RWPE1 (cell line): ENCODE results near the gene MAN1A1.

Experiments
- CTCF ChIA-PET: fragments of 350-600 bp; sonication (Branson Sonifier 250); formaldehyde crosslinking; extraction: SDS; loops from one replicate; lab custom pipeline; 2021; lab: Yijun Ruan, JAX
- POLR2A ChIA-PET: fragments of 400-600 bp; formaldehyde crosslinking; extraction: SDS; loops from one replicate; lab custom pipeline; 2020; ENCODE audit warnings: antibody characterized with exemption; ENCODE audit not compliant: low non-redundant PET; lab: Yijun Ruan, JAX
- DNase-seq: peaks from one replicate; pipeline ENCODE4 v3.0.0; 2012; ENCODE audit warnings: low spot score
- H3K27ac ChIP-seq: fragments of 450-650 bp; 2 replicates; pipeline ENCODE4 v1.5.1; 2017
- CTCF ChIP-seq: fragments of 450-650 bp; conservative IDR thresholded peaks from 2 replicates; pipeline ENCODE4 v1.5.1; 2017; ENCODE audit warnings: low read depth, mild to moderate bottlenecking

MAN1A1 gene

DNA sequence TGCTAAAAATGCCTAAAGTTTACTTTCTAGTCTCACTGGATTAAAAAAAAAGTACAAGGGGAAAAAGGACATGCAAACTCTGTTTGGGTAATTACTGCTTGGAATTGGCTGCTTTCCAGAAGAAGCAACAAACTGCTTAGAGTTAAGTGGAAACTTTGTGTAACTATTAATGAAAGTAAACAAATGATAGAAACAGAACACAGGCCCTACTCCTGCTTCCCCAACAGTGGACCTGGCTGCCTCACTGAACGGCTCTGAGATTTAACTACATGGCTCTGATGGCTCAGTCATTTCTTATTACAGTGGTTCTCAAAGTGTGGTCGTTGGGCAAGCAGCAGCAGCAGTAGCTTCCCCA, 108.5 kb downstream of the MAN1A1 start:
- H3K27ac ChIP-seq = no peak overlapping the region
- ChIA-PET POLR2A (no interaction called here), CTCF (no interaction called here)
- DNase-seq = no peak
- TF ChIP-seq CTCF = no peak

DNA sequence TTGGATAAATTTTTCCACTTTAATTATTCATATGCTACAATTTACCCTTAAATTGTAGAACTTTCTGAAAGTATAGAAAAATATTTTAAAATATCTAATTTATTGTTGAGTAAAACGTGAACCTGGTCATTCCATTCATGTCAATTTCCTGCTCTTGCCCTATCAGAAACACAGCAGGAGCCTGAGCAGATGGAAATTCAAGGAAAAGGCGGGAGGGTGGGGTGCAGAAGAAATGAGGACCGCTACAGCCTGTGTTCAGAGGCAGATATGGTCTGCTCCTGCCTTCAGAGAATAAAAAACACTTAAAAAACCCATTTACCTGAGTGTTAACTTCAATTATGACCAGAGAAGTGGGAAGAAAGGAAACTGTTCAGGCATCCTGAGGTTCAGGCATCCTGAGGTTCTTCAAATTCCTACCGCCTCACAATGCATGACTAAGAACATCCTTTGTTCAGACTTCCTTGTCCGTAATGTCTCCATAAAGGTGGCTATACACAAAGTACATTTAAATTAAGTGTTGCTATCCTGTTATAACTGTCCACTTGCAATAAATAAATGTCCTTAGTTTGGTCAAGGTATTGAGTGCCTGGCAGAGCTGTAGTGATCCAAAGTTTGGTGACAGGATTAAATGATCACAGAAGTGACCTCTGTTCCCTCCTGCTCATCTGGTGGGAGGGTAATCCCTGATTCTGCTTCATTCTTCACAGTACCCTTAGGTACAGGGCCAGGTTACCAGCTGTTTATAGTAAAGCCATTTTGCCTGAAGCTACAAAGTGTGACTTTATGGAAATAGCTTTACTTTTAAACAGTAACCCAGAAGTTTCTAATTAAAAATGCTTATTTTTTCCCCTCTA, 109.1 kb downstream of the MAN1A1 start:
- CTCF ChIA-PET = no interaction called here
- no peak overlapping the region for H3K27ac ChIP-seq
- TF ChIP-seq CTCF = no peak
- no peak for DNase-seq
- POLR2A ChIA-PET = no interaction called here

GRCh38 chr6:119237177-119237715, 112.3 kb downstream of the MAN1A1 start:
- no peak for TF ChIP-seq CTCF
- no peak for DNase-seq
- POLR2A ChIA-PET = no interaction called here
- H3K27ac ChIP-seq = no peak overlapping the region
- CTCF ChIA-PET = no interaction called here

GRCh38 chr6:119234941-119235340, 114.6 kb downstream of the MAN1A1 start:
- ChIA-PET CTCF (no interaction called here), POLR2A (no interaction called here)
- H3K27ac ChIP-seq = no peak overlapping the region
- no peak for TF ChIP-seq CTCF
- no peak for DNase-seq

DNA sequence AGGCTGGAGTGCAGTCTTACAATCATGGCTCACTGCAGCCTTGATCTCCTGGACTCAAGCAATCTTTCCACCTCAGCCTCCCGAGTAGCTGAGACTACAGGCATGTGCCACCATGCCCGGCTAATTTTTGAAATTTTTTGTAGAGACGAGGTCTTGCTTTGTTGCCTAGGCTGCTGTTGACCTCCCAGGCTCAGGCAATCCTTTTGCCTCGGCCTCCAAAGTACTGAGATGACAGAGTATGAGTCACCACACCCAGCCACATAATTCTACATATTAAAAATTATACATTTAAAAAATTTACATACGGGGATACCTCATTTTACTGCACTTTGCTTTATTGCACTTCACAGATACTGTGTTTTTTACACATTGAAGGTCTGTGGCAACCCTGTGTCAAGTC, 115.1 kb downstream of the MAN1A1 start:
- no peak for TF ChIP-seq CTCF
- POLR2A ChIA-PET = no interaction called here
- no peak overlapping the region for H3K27ac ChIP-seq
- CTCF ChIA-PET = no interaction called here
- no peak for DNase-seq

- POLR2A ChIA-PET = no interaction called here
- no peak for TF ChIP-seq CTCF
- CTCF ChIA-PET = interaction anchor here (0.6 kb wide), 1 partner anchor 69 kb away, joined by 4 read pairs; no protein-coding TSS in a partner anchor
- no peak for DNase-seq
- no peak overlapping the region for H3K27ac ChIP-seq
Observed at GRCh38 chr6:119233312-119233984, 116.1 kb downstream of the MAN1A1 start.
